ENCODE measurements around the gene PPP4R4.

Gene PPP4R4

GRCh38 chr14:94312481-94313246, 138.5 kb downstream of the PPP4R4 start:
- no peak for DNase-seq

- DNase-seq, result no peak
Measured at GRCh38 chr14:94313991-94314655, 140.0 kb downstream of the PPP4R4 start.

GRCh38 chr14:94314890-94315289, 140.8 kb downstream of the PPP4R4 start:
- no peak for DNase-seq

- no peak for DNase-seq
Measured at GRCh38 chr14:94316692-94317091, 142.6 kb downstream of the PPP4R4 start.

GRCh38 chr14:94317259-94317658, 143.1 kb downstream of the PPP4R4 start:
- DNase-seq, result no peak

GRCh38 chr14:94320243-94320642, 146.1 kb downstream of the PPP4R4 start:
- no peak for DNase-seq

GRCh38 chr14:94321421-94322271, 147.5 kb downstream of the PPP4R4 start:
- DNase-seq, result no peak

GRCh38 chr14:94322648-94323570, 148.8 kb downstream of the PPP4R4 start, which contains the start of gene SERPINA6:
Gene SERPINA6 (minus strand): TSS chr14:94323336. CDS start chr14:94314648, 8,688 bp downstream.
- DNase-seq, result no peak

- no peak for DNase-seq
Measured at GRCh38 chr14:94328196-94328595, 154.1 kb downstream of the PPP4R4 start.

Measured in CD4-positive, alpha-beta T cell treated with Interleukin-1 beta for 1 hour (primary cell).